Measurements from ENCODE around the gene CHSY1.

Gene CHSY1

DNA sequence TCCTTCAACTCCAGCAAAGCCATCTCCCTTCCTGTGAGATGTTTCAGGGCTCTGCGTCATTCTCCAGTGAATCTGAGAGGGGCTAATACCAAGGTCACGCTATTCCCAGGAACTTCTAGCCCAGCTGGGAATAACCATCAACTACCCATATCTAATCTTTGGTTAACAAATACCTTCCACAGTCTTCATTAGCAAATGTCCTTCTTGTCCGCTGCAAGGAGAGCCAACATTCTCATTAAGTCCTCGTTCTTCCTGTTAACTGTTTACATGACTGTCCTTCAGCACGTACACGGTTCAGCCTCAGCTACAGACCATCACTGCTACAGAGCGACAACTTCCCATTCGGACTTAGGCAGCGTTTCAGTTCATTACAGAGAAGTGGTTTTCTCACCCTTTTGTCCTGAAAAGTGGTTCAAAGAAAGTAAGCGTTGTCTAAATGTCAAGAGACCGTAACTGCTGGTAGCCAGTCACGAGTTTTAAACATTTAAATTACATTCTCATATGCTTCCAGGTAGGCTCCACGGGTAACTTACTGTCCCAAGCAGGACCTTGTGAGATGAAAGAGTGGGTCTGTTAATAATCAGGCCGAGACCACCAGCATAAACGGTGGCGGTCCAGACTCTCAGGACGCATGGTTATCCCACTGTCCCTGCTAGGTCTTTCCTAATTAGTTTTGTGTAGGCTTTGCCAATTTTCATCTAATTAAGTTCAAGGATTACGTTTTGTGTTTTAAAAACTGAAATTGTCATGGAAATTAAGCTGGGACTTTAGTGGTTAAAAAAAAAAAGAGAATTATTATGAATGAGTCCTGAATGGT lies 63.8 kb downstream of the CHSY1 start:
- peak; percentile 32 for DNase-seq (ENCODE audit: low spot score)

DNA sequence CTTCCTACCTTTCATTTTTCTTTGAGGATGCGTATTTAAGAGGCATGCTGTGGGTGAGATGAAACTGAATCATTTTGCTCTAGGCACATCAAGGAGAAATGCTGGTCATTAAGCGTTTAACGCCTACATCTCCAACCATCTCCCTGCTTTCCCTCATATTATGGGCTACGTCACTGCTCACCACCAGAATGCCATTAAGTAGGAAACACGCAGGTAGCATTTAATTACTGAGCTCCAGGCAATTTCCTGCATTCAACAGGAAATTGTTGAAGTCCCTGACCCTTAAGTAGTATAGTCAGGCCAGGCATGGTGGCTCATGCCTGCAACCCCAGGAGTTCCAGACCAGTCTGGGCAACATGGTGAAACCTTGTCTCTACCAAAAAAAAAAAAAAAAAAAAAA lies 66.1 kb downstream of the CHSY1 start:
- DNase-seq (ENCODE audit: low spot score), result no peak

DNA sequence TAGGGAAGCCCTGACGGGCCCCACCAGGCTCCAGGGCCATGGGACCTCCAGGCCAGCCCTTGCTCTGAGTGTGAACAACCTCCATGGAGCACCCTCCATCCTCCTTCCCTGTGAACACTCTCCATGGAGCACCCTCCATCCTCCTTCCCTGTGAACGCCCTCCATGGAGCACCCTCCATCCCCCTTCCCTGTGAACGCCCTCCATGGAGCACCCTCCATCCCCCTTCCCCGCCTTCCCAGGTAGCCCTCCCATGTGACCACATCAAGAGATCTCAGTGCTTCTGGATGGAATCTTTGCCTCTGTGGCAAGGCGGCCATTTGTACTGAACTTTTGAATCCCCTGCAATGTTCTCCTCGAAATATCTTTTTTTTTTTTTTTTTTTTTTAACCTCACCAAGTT lies 66.5 kb downstream of the CHSY1 start:
- no peak for DNase-seq (ENCODE audit: low spot score)

DNA sequence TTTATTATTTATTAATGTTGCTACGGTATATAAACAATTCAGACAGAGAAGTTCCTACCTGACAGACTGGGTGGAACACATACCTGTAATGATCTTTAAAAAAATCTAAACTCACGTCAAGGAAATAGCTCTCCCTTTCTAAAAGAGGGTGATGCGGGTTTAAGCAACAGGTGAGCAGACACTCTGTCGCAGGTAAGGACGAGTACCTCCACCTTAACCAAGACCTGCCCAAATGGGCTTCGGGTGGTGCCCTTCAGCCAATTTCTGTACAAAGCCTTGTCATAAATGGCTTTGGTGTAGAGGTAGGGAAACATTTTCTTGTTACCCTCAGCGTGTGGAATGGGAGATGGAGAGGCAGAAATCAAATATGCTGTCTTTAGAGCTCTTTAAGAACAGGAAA lies 67.0 kb downstream of the CHSY1 start:
- no peak for DNase-seq (ENCODE audit: low spot score)

DNA sequence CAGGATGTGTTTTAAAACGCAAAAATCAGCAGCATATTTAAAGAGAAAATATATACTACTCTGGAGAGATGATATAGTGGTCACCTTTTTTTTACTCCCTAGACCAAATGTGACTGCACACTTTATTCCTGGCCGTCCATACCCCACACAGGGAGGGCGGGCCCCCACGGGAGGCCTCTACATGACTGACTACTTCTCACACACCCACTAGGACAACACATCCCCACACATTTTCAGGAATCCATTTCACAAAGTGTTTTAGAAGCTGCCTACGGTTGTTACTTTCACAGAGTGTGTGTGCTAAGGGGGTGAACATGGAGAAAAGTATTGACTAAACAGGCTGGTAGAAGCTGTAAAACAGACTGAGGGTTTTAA lies 67.9 kb downstream of the CHSY1 start:
- no peak for DNase-seq (ENCODE audit: low spot score)

DNA sequence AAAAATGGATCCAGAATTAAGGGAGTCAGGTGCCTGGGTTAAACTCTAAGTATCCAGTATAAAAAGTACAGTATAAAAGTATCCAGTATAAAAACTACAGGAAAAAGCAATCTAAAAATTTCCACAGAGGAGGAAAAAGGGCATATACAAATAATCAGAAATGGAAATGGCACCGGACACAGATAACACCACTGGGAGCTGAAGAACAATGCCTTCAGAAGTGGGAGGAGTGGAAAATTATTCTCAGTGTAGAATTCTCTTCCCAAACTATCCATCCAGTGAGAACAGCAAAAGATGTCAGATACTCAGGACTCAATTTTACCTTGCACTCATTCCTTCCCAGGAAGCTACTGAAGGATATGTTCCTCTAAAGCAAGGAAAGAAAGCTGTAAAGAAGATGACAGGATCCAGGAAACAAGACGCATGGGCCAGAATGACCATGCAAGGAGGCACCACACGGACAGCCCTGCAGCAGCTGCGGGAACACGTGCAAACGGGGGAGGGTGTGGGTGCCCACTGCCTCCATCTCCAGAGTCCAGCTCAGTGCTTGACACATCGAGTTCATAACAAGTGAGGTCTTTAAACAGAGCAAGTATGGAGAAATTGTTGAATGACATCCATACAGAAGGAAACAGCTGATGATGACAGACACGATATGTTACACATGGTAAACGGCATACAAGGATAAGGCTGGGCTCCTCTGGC lies 68.5 kb downstream of the CHSY1 start:
- DNase-seq (ENCODE audit: low spot score), result no peak

DNA sequence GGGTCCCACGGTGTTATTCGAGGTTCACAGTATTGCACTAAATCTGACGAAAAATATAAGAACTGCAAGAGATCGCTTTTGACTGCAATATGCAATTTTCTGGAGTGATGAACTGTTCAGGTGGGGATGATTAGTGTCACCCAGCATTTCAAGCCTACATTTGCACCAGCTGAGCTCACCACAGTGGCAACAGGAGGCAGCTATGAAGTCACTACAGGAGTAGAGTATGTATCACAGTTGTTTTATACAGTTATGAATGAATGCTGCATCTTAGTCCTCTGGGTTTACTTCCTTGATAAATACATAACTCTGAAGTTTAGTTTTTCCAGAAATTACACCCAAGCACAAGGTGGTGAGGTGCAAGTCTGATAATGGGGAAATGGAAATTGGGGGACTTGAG lies 69.6 kb downstream of the CHSY1 start:
- DNase-seq (ENCODE audit: low spot score), result no peak

DNA sequence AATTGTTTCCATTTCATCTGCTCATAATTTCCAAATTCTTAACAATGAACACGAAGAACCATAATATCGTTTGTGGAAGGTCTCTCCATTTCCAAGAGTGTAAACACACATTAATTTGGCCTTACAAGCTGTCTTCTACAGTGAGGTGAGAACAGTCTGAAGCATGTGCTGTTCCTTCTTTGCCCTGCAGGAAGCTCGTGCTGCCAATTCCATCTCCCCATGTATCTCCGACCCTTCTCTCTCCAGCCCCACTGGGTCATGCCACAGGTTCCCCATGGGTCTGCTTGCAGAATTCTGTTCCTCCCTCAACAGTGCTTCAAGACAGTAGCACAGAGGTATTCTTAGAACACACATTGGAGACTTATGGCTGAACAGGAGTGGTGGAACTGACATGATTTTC lies 70.5 kb downstream of the CHSY1 start:
- no peak for DNase-seq (ENCODE audit: low spot score)

DNA sequence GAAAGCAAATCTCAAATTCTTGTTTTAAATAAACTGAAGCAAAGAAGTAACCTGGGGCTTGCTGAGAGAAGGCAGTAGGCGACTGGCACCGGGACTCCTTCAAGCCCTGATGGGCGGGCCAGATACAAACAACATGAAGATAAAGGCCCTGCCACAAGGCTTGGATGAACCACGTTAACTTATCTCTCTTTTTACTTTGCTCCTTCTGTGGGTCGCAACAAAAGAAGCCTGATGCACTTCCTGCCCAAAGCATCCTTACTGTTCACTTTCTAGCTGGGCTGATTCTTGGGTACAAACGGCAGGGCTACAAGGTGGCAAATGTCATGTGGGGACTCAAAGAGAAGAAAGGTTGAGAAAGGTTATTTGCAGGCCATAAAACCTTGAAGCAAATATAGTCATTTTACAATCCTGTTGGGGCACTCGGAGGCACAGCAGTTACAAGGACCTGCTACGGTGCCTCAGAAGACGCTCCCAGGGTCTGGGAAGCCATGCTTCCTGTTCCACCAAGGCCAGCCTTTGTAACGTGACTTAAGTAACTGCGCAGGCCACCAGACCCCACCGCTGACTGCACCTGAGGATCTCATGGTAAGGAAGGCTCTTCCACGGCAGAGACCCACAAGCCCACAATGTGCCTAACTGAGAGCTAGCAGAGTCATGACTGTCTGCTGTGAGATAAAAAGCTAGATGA lies 71.1 kb downstream of the CHSY1 start:
- DNase-seq (ENCODE audit: low spot score), result no peak

DNA sequence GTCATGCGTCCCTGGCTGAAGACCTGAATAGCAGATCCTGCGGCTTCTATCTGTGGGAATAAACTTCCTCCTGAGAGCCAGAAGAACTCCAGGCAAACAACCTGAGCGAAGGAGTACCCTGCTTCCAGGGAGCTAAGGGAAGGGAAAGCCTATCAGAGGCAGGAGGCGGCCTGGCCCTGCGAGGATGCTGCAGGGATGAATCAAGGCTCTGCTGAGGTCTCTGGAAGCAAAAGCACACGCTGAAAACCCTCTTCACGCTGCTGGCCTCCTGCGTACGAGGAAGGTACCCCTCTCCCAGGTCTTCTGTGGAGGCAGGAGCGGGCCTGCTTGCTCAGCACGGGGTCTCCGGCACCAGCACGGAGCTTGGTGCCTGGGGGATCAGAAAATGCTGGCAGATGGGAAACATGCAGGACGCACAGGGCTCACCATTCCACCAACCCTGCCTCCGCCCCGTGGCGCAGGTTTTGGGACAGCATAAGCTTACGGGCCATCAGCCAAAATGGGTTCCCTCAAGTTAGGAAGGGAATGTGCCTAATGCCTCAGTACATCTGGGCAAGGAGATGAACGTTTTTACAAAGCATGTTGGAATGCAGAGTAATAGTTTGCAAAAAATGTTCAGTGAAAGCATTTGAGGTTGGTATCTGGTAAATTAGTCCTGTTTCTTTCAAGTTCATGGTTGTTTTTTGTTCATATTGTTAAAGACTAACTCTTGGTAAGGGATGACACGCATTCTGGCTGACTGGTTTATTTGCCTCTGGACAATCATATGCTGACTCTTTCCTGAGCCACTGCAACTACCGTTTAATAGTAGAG lies 72.3 kb downstream of the CHSY1 start:
- peak; percentile 68 for DNase-seq (ENCODE audit: low spot score)

DNA sequence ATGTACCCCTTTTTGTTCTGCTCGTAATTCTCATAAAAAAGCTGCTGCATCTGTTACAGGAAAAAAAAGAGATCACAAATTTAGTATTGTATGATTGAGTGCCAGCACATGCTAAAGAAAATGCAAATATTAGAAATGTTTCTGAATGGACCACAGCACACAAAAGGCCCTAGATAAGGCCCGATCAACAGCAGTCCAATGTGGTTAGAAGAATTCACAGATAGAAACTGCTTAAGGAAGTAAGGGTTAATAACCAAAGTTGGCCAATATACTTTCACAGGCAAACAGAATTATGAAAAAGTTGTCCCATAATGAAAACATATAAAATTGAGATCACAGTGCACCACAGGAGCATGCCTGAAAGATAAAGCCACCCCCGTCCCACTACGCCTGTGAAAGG lies 72.9 kb downstream of the CHSY1 start:
- DNase-seq (ENCODE audit: low spot score), result no peak

DNA sequence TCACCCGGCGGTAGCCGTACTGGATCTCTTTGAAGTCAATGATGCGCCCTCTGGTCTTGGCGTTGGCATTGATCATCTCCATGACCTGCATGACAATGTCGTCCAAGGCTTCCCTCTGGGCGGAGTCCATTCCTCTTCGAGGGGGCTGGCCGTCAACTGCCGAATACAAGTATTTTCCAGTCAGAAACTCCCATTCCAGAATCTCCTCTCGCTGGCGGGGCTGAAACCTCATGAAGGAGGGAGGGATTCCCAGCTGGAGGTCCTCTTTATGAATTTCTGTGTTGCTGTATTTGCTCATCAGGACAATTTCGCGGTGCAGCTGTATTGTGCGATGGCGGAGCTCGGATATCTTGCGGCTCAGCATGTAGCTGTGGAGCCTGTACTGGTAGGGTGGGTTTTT lies 73.4 kb downstream of the CHSY1 start:
- no peak for DNase-seq (ENCODE audit: low spot score)

DNA sequence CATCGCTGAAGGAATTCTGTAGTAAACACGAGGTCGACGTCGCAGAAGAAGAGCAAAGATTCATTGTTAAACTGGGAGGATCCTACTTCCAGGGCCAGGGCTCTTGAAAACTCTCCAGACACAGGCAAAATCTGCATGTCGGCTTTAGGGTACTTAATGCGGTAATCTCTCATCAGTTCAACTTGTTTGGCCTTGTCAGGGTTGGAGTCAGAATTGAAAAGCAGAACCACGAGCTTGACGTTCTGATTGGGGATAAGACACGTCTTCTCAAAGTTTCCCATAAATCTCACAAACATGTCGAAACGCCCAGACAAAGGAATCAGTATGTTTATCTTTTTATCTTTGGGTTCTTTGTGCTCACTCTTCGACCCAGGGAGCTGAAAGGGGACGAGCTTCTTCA lies 74.0 kb downstream of the CHSY1 start:
- no peak for DNase-seq (ENCODE audit: low spot score)

DNA sequence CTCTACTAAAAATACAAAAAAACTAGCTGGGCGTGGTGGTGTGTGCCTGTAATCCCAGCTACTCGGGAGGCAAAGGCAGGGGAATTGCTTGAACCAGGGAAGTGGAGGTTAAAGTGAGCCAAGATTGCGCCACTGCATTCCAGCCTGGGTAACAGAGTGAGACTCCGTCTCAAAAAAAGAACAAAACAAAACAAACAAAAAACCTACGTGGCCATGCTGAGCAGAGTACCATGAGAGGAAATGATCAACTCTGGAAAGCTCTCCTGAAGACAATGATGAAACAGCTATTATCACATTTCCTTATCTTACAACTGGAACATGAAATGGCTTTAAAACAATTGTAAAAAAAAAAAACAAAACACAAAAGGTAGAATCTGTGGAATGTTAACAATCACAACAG lies 75.2 kb downstream of the CHSY1 start:
- no peak for DNase-seq (ENCODE audit: low spot score)

DNA sequence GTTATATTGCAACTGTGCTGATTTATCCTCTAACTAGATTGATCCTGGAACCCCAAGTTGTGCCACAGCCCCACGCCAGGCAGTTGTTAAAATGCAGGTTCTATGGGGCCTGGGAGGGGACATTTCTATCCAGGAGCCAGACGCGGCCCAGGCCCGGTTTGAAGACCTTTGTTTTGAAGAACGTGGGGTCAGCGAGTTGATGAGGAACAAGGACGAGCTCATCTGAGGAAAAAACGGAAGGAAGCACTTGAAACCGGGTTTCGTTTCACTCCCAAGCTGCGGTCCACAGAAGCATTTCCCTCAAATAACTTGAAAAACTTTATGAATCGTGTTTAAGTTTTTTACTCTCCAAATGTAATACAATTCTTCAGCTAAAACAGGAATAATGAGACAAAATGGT lies 76.4 kb downstream of the CHSY1 start:
- DNase-seq (ENCODE audit: low spot score), result no peak

DNA sequence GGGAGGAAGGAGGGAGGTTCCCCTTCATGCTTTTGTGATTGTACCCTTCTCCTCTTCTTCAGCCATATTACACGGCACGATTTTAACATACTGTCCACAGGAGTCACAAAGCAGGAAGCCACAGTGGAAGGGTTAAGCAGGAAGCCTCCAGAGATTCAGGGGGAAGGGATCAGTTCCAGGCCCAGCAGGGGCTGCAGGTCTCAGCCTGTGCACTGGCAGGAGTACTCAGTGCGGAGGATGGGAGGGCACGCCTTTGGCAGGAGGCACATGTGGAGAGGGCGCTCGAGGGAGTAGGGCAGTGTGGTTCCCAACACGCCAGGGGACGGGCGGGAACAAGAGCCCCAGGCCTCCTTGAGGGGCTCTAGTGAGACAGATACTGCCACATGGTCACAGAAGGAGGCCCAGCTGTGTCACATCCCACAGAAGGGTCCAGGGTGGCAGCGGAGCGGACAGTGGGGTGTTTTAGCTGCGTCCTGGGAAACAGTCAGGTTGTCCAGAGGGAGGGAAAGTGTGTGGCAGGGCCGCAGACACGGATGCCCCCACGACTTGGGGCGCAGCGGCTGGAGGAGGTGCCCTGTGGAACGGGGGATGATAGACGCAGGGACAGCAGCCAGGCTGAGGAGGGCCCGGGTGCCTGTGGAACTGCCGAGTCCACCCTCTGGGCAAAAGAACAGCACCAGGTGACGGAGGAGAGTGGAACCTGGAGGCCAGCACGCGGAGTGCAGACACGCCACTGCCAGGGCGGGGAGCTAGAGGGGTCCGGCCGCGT lies 77.5 kb downstream of the CHSY1 start:
- DNase-seq (ENCODE audit: low spot score), result no peak

DNA sequence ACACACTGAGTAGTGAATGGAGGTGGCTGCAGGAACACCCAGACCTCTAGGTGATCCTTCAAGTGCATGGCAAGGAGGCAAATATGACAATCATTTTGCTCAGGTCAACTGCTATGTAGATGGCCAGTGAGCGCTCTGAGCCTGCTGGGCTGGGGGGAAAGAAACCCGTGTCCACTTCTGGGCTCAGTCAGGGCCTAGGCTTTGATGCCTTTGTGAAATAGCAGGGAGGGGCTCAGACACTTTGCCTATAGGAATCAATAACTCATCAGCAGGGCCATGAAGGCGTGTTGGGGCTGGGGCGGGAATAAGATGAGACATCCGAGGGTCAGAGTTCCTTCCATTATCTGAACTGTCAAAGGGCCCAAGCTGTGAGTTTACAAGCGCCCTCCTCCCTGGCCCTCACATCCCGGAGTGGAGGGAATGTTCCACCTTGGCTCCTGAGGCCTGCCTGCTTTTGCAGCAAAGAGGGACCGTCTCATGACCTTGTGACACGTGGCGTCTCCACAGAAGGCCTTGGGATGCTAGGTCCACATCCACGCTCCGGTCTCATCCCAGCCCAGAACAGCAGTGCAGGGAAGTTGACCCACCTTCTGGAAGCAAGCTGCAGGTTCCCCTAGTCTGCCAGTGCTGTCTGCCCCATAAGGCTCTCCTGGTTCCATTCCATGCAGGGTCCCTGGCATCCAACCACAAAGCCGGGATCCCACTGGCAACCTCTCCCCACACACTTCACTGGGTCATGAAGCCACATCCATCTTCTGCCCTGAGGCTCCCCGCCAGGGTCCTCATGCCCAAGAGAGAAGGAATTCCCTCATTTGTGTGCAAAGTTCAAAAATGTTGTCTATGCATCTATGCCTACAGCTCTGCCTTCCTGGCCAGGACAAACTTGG lies 78.4 kb downstream of the CHSY1 start:
- no peak for DNase-seq (ENCODE audit: low spot score)

DNA sequence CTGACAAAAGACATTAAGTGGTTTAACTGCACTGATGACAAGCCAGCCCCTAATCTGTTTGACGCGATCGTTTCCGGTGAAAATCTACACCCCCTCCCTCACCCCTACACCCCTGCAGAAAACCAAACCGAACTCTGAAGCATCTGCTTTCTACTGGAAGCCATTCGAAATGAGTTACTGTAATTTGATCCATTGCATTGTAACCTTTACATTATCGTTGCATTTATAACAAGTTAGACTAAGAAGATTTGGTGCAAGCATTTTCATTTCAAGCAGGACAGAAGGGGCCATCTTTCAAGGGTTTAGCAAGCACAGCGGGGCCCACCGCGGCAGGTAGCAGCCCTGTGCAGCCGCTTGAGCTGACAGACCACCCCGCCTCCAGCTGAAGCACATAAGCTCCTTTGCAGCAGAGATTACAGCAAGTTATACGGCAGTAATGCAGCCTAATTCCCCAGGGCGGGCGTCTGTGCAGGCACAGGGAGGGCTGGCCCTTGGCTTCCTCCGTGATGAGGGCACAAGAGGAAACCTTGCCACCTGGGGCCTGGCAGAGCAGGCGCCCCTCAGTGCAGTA lies 79.3 kb downstream of the CHSY1 start:
- DNase-seq (ENCODE audit: low spot score), result no peak

DNA sequence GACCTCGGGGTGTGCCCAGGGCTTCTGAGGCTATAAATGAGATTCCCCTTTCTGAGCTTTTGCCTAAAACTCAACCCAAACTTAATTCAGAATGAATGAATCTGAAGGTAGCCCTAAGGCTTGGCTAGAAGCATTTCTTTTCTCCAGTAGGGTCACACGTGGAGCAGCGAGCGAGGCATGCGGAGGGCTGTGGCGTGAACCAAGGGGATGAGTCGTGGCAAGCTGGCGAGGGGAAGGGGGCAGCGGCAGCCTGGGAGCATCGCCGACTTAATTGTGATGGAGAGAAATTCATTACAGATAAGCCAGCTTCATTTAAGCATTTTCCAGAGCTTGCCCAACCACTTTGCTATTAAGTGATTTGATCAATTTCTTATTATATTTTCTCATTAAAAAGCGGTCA lies 79.9 kb downstream of the CHSY1 start:
- no peak for DNase-seq (ENCODE audit: low spot score)

All from AG20443 (cell line).